ENCODE results near the gene RPL31.

The RPL31 gene

DNA sequence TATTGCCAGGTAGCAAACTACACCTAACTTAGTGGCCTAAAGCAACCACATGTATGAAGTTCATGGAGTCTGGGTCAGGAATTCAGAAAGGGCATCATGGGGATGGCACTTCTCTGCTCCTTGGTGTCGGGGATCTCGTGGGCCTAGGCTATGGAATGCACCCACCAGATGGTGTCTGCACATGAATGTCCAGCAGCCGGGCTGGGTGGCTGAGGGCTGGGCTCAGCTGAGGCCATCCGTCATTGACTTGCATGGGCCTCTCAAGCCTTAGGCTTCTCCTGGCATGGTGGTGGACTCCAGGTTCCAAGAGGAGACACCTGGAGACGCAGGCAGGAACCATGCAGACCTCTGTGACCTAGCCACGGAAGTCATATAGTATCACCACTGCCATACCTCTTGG lies 26.0 kb upstream of the RPL31 start:
- no peak for DNase-seq

DNA sequence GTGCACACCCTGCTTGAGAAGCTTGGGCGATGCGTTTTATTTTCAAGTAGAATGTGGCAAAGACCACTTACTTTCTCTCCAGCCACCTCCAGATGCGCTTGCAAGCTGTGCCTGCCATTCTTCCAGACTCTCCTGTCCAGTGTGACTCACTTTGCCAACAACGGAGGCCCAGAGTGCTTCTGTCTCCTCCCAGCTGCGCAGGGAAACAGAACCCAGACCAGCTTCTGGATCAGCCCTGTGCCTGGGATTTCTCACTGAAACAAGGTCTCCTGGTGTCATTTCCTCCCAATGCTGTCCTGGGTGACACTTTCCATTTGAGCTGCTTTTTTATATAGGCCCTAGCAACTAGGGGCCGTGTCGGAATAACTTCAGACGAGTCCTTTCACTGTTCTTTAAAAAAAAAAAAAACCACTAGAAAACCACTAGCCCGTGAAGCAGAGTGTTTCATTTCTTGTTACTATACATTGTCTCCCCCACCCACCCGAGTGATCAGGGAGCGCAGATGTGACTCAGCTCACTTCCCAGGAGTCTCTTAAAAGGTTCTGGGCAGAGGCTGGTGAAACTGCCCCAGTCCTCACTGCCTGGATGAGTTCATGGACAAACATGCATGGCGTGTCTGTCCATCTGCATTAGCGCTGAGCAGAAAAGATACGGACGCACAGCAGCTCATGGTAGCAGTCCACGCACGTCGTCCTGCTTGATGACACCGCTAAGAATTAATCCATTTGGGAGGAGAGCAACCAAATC lies 25.3 kb upstream of the RPL31 start:
- no peak for DNase-seq

DNA sequence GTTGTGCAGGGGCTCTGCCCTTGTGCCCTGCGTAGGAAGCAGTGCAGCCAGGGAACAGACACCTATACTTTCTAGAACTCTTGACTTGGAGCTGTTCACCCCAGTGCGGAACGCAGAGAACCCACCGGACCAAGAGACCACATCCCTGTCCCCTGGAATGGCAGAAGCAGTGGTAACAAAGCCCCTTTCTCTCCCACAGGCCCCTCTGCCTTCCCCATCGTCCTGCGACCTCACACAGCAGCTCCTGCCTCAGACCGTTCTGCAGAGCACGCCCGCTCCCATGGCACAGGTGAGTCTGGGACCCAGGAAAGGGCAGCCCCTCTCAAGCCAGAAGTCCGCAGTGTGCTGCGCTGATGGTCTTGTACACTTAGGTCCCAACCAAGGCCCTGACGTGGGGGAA lies 24.6 kb upstream of the RPL31 start:
- DNase-seq: no peak

DNA sequence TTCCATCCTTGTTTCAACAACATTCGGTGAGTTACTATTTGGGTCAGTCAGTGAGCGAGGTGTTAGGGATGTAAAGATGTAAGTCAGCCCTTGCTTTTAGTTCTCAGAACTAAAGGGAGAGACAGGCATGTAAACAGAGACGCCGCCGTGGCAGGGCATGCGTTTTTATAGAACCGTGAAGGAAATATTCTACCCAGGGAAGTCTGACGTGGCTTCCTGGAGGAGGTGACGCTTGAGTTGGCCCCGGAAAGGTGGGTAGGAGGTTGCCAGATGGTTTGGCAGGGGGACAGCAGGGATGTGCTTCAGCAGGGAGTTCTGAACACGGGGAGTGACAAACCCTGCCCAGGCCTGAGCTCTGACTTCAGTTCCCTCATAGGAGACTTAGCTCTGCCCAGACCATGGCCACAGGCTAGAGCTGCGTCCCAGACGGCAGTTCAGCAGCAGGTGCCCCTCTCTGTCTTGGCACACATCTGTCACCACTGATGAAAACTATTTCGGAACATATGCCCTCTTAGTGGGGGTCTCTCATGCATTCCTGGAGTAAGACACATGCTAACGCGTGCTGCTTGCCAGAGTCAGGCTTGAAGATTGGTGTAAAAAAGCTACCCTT lies 23.4 kb upstream of the RPL31 start:
- no peak for DNase-seq

DNA sequence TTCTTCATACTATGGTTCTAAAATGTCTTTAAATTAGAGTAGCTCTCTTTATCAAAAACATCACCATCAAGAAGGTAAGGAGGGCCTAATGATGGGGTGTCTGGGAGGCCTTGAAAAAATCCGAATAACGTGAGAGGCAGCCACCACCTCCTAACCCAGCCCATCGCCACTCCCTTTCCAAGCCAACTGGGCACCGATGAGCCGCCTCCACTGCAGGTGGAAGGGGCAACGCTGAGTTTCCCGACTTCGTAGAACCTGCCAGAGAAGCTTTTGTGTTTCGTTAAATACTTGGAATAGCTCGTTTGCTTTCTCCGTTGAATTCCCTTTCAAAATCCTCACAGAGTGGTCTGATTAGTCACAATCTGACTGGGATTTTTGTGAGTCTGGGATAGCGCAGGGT lies 22.0 kb upstream of the RPL31 start:
- no peak for DNase-seq

DNA sequence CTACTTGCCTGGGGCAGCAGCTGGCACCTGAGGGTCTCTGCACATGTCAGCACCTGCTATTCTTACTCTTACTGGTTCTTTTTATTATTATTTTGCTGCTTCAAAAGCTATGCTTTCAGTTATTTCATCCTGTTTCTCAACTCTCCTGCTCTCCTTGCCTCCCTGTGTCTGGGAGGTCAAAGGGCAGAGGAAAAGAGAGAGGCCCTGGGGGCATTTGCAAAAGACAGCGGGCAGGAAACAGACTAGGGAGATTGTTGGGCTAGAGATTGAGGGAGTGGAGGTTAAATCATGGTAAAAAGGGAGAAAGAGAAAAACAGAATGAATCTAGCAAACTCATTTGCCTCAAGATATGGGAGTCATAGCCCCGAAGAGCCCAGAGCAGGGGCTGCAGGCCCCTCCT lies 21.1 kb upstream of the RPL31 start:
- DNase-seq: no peak

DNA sequence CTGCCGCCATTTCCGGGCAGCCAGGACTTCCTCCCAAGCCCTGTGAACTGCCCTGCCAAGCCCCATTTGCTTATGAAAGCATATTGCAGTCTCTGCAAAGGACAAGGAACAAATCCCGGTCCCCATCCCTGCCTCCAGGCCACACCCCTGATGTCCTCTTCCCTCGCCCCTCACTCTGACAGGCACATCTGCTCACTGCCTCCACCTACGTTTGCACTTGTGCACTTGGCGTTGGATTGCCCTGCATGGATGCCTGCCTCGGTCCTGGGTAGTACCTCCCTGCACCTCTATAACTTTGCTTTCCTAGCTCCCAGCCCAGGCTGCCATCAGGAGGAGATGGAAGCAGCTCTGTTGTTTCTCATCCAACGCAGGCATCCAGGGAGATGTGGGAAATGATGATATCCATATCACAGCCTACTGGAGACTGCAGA lies 19.6 kb upstream of the RPL31 start:
- DNase-seq: no peak

DNA sequence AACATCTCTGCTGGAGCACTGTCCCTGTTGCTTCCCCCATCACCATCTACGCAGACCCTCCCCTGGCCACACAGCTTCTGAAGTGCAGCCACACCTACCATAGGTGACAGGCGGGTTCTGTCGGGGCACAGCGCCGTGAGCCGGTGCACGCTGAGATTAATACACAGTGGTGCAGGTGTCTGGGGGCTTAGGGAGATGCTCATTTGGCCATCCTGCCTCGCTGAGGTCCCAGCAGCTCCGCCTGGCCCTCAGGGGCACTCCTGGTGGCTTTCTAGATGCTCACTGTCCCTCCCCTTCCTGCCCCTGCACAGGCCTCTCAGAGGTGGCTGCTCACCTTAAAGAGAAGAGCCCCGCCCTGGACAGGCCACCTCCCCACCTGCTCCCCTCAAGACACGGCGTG lies 18.9 kb upstream of the RPL31 start:
- DNase-seq: no peak

DNA sequence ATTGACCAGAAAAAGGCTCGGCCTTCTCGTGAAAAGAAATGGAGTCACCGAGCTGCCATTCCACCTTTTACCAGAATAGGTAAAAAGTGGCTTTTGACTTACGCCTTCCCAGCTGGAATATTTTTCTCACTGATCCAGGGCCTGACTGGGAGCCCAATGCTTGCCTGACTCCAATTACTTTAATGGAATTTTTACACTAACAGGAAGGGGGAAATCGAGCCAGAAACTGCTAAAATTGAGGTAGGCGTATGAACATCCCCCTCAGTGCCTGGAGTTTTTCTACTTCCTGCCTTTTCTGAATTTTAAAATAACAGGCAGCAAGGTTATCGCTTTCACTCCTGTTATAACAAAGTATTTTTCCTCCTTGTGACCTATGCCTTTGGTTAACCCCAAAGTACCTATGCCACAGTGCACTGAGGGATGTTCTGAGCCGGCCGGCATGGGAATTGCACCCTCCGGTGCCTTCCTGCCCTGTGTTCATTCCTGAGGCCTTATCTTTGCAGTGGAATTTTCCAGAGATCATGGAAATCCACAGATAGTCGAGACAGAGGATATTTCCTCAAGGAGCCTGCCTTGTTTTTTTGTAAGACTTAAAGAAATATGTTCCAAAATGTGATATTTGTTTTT lies 18.3 kb upstream of the RPL31 start:
- DNase-seq: no peak

DNA sequence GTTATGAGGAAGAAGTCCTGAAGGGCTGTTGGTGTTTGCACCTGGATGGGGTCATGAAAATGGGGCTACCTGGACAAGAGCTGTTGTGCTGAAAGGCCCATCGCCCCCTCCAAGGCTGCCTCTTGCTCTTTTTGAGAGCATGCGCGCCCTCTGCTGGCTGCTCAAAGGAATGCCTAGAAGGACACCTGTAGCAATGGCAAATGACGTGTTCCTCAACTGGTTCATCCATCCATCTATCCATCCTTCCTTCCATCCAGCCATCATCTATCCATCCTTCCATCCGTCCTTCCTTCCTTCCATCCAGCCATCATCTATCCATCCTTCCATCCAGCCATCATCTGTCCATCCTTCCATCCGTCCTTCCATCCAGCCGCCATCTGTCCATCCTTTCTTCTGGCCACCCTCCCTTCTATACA lies 17.2 kb upstream of the RPL31 start:
- DNase-seq: peak; percentile 69

DNA sequence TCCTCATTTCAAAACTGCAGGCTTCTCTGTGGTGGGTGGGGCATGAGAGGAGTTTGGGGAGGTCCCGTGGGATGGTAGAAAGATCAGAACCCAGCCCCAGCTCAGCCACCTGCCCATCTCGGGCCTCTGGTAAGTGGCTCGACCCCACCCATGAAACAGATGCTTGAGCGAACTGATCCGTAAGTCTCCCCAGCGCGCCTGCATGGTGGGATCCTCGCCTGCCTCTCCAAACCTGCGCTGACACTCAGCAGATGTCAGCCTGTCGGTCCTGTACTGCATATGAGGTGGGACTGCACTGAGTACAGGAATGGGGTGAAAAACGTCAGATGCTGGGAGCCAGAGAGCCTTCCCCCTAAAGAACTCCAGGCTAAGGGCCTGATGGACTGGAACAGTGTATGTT lies 15.9 kb upstream of the RPL31 start:
- DNase-seq: no peak

DNA sequence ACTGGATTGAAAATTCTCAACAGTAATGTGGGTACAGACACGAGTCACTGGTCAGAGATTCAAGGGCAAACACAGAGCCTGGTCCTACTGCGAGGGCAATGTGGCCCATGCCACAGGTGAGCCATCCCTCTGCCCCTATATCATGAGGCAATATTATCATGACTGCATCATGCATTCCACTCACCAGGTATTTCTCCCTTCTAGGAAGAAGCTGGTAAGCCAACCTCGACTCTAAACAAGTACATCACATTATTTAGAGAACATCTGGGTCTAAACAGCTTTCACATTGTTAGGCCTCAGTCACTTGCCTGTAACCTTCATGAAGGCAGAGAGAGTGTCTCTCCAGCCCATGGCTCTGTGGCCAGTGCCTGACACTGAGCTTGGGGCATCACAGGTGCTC lies 14.6 kb upstream of the RPL31 start:
- no peak for DNase-seq

DNA sequence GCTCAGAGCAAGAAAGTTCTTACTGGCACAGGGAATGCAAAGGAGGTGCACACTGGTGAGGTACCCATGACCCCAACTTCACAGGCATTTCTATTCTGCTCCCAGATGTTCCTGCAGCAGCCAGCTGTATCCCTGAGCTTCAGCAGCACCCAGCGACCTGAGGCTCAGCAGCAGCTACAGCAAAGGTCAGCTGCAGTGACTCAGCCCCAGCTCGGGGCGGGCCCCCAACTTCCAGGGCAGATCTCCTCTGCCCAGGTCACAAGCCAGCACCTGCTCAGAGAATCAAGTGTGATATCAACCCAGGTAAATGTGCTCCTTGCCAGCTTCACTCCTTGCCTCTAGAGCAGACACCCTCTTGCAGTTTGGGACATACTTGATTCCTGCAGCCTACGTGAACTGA lies 14.1 kb upstream of the RPL31 start:
- no peak for DNase-seq

DNA sequence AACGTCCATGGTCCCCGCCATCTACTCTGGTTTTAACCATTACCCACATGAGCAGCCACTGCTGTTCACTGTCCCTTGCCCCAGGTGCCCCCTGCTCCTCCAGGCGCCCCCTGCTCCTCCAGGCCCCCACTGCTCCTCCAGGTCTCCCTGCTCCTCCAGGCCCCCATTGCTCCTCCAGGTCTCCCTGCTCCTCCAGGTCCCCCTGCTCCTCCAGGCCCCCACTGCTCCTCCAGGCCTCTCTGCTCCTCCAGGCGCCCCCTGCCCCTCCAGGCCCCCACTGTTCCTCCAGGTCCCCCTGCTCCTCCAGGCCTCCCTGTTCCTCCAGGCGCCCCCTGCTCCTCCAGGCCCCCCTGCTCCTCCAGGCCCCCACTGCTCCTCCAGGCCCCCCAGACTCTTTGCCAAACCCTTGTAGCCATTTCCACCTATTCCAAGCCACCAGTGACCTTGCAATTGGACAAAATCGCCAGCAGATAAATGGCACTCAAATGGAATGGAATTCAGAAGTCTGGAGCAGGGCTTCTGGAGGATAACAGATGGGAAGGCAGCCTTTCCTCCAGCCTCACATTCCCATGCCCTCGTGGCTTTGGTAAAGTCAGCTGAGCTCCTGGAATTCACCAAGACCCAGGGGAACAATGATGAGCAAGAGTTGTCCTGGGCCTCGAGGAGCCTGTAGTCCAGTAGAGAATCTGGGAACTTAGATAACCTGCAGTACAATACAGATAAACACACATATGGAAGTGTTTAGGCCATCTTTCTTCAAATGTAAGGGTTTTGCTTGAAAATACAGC lies 13.3 kb upstream of the RPL31 start:
- no peak for DNase-seq

DNA sequence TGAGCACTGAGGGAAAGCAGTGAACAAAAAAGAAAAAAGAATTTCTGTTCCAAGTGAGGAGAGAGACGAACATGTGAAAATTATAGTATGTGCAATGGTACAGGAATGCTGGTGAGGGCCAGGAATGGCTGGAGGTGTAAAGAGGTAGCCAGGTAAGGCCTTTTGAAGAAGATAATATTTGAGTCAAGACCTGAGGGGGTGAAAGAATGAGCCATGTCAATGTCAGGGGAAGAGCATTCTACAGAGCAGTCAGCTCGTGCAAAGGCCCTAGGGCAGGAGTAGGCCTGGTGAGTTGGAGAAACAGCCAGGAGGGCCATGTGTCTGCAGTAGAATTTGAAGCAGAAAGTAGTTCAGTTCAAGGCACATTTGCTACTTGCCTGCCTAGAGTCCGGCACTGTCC lies 12.4 kb upstream of the RPL31 start:
- DNase-seq: no peak

DNA sequence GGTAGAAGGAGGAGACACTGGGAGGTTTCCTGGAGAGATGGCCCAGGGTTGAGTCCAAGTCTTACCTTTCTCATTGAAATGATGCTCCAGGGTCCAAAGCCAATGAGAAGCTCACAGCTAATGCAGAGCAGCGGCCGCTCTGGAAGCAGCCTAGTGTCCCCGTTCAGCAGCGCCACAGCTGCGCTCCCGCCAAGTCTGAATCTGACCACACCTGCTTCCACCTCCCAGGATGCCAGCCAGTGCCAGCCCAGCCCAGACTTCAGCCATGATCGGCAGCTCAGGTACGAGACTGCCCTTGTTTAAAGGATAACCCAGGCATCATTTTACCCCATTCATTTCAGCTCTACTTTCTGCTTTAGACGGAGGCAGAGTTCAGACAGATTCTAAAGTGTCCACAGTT lies 11.9 kb upstream of the RPL31 start:
- DNase-seq: no peak

DNA sequence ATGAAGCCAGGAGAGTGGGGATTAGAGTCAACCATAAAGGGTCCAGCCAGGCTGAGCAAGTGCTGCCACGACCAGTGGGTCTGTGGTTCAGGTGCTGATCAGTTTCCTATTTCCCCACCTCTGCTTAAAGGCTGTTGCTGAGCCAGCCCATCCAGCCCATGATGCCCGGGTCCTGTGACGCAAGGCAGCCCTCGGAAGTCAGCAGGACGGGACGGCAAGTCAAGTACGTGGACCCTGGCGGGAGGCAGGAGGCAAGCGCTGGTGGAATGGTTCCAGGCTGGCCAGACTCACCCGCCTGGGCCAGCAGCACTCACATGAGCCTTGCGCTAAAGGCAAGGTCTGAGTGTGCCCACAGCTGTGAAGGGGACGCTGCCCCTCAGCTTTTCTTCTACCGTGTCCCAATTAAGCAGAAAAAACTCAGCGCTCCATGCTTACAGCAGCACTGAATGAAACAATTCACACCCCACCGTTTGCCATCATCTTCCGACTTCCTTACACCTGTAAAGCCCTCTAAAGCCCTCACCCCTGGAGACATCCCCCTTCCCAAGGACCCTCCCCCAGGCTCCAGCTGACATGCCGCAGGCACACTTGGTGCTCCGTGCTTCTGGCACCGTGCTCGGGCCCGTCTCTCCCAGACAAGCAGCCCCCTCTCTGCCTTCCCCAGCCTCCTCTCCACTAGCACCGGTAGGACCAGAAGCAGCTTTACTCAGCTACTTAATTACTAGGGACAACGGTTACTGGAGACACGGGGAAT lies 11.3 kb upstream of the RPL31 start:
- no peak for DNase-seq

DNA sequence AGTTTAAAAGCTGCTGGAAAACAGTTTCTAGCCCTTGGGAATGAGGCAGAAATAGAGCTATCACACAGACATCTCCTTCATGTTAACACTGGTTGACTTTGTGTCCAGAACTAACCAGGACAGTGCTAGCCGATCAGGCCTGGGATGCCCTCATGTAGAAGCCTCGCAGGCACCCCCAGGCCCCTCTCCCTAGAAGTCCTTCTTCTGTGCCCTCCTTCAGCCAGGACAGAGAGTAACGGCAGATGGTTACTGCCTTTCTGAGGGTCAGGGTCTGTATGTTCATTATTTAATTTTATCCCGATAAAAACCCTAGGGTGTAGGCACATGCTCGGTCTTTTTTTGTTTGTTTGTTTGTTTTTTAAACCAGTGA lies 10.7 kb upstream of the RPL31 start:
- no peak for DNase-seq

DNA sequence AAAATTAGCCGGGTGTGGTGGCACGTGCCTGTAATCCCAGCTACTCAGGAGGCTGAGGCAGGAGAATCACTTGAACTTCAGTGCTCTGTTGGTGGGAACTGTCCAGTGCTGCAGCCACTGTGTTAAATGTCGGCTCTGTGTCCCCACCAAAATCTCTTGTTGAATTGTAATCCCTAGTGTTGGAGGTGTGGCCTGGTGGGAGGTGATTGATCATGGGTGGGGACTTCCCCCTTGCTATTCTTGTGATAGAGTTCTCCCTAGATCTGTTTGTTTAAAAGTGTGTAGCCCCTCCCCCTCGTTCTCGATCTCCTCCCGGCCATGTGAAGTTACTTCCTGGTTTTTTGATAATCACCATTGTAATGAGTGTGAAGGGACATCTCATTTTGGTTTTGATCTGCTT lies 9.8 kb upstream of the RPL31 start:
- no peak for DNase-seq

DNA sequence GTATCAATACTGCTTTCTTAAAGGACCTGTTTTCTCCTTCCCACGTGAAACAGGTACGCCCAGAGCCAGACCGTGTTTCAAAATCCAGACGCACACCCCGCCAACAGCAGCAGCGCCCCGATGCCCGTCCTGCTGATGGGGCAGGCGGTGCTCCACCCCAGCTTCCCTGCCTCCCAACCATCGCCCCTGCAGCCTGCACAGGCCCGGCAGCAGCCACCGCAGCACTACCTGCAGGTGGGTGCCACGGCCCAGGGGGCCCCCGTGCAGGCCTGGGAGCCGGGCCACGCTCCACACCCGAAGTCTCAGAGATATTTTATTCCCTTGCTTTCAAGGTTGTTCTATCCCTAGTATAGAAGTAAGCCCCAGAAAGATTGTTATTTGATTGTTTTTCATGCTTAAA lies 8.8 kb upstream of the RPL31 start:
- DNase-seq: no peak

DNA sequence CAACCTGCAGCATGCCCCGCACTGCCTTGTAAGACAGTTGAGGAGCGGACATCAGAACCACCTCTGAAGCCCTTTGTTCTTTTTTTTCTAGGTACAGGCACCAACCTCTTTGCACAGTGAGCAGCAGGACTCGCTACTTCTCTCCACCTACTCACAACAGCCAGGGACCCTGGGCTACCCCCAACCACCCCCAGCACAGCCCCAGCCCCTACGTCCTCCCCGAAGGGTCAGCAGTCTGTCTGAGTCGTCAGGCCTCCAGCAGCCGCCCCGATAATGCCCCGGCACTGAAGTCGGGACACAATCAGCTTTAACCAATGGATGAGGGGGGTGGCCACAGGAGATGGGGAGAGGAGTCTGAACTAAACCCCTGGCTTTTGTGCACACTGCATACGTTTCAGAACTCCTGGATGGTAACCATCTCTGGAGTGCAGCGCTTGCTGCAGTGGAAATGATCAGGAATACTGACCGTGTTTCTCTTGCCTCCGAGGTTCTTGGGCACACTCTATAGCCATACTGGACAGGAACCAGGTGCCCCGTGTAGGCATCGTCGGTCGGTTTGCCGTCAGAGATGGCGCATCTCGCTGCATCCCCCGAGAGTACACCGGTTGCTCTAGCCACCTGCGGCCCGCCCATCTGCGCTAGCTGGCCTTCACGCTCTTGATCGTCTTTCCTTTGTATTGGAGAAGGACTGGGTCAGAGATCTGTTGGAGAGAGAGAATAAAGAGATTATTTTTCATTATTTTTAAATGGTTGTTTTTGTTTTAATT lies 6.6 kb upstream of the RPL31 start:
- DNase-seq: no peak

DNA sequence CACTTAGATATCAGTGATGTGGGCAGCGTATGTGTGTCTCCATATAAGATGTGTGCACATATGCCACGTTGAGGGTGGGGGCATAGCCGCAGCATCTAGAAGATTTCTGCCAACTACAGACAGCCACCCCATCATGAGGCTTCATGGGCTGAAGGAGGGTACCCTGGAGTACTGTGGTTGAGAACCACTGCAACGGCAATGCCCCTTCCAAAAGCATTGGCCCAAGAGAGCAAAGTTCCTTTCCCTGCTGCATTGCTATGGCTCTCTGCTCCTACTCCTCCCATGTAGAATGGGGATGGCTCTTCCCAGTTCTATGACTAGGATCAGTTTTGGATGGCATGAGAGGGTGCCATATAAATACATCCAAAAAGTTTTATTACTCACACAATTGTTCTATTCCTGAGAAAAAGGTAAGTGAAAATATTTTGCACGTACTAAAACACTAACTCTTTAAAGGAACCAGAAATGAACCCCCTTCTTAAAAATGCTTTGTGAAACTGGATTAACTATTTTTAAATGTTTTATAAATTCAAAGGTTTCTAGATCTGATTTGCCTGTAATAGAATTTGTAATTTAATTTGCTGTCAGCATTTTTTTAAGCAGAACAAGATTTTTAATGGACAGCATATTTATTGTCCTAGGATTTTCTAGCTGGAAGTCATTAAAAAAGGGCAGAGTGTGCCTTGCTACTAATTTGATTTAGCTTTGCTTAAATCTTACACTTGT lies 4.4 kb upstream of the RPL31 start:
- DNase-seq: no peak

Measured in activated CD4-positive, alpha-beta T cell treated with anti-CD3 and anti-CD28 coated beads for 1 hour (primary cell).